Activated CD4-positive, alpha-beta T cell treated with anti-CD3 and anti-CD28 coated beads, Interleukin-2, amount 50 U/mL, for 4 hours (primary cell): ENCODE results near the gene BICDL1.

ENCODE experiments used
- DNase-seq, 2 experiments: peaks; one replicate each; pipeline ENCODE4 v3.0.0-alpha.2; 2020

The BICDL1 gene

DNA sequence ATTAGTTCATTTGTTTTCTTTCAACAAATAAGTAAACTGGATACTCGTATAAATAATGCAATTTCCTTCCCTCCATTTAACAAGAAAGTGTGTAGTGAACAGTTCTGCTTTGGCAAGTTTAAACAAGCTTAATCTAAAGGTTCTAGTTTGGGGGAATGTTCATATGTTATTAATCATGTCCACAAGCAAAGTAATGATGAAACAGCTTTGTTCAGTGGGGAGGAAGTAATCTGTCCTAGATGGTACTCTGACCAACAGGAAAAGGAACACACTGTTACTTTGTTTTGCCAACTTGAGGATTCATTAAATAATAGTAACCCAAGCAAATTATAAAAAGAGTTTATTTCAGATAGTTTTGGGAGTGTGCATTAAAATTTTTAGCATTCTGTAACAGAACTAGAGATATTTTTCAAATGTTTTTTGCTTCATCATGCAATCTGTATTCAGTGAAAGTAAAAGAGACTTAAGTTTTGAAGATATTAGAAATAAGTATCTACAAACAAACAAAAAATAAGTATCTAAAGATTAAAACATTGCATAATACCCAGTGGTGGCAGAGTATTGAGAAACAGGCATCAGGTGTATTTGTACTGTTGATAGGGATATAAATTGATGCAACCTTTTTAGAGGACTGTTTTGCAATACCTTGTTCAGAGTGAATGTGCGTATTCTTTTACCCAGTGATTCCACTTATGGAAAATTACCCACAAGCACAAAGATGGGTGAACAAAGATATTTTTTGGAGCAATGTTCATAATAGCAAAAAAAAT, 66.4 kb downstream of the BICDL1 start:
- no peak for DNase-seq

DNA sequence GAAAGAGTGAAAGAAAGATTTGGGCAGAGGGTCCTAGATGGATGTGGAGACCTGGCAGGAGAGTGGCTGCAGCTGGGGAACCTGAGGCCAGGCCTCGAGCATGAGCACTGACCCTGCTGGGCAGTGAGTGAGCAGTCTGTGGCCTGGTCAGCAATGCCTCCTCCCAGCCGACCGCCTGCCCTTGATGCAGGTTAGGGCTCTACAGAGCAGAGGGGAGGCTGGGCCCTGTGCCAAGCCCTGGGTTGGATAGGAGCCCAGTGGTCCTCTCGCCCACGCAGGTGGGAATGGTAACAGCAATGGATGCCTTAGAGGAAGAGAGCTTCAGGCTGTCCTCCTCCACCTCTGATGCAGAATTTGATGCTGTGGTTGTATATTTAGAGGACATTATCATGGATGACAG, 67.7 kb downstream of the BICDL1 start:
- DNase-seq: no peak

DNA sequence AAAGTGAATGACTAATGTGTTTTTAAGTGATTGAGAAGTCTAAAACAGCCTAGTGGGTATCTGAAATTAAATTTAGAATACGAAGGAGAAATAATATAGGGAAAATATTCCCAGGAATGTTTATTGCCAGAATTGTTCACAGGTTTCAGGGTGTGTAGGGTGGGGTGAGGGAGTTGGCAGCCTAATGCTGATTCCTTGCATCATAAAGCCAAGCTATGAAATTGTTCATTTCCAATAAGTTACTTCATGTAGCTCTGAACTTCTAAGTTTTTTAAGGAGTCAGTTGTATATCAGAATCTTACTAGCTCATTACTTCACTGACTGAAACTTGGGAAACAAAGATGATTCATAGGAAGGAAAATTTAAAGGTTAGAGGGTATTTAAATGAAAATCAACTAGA, 71.2 kb downstream of the BICDL1 start:
- DNase-seq: no peak

DNA sequence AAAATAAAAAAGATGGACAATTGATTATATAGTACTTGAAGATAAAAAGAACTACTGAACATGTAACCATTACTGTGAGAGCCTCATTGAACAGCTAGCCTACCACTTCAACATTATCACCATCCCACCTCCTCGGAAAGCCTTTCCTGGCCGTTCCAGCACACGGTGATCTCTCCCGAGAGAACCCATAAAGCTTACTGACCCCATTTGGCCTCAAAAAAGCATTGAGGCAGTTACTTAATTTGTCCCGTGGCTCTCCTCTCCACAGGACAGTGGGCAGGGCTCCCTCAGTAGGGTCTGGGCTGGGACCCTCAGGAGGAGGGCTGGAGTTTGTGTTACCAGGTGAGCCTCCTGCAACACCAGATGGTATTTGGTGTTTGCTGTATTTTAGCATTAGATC, 71.7 kb downstream of the BICDL1 start:
- DNase-seq: no peak

DNA sequence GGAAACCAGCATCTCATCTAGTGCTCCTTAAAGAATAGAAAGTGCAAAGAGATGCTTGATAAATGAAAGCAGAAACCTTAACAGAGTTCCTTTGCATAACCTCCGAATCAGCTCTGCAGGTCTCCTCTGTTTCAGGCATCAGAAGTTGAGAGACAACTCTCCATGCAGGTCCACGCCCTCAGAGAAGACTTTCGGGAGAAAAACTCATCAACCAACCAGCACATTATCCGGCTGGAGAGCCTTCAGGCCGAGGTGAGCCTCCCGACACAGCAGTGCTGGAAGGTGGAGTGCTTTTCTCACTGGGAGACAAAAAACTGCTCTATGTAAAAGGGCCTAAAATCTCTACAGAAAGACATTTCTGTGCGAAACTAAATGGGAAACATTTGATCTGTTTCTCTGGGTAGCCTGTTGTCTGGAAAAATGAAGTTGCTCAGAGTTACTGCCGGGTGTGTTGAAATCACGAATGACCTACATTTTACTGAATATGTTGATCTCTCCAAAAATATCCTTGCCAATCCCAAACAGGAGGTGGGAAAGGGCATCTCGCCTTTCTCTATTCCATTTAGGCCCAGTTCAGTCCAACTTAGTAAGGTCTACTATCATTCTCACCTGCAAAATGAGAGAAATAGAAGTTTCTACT, 72.7 kb downstream of the BICDL1 start:
- DNase-seq: no peak

DNA sequence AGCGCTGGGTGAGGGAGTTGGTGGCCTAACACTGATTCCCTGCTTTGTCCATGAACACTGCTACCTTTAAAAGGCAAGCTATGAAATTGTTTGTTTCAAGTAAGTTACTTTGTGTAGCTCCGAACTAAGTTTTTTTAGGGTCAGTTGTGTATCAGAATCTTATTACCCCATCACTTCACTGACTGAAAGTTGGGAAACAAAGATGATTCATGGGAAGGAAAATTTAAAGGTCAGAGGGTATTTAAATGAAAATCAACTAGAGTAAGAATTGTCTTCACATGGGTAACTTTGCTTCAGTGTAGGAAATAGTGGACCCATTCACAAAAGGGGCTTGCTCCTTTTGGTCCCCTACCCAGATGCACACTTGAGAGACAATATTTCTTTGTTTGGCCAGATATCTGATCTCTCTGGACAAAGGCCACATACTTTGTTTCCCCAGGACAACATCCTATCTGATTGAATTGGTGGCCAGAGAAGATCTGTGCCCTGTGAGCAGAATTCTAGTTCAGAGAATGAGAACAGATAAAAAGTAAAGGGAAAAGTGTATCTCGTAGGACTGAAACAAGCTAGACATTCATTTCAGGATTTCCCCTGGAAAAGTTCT, 74.0 kb downstream of the BICDL1 start:
- DNase-seq: no peak

DNA sequence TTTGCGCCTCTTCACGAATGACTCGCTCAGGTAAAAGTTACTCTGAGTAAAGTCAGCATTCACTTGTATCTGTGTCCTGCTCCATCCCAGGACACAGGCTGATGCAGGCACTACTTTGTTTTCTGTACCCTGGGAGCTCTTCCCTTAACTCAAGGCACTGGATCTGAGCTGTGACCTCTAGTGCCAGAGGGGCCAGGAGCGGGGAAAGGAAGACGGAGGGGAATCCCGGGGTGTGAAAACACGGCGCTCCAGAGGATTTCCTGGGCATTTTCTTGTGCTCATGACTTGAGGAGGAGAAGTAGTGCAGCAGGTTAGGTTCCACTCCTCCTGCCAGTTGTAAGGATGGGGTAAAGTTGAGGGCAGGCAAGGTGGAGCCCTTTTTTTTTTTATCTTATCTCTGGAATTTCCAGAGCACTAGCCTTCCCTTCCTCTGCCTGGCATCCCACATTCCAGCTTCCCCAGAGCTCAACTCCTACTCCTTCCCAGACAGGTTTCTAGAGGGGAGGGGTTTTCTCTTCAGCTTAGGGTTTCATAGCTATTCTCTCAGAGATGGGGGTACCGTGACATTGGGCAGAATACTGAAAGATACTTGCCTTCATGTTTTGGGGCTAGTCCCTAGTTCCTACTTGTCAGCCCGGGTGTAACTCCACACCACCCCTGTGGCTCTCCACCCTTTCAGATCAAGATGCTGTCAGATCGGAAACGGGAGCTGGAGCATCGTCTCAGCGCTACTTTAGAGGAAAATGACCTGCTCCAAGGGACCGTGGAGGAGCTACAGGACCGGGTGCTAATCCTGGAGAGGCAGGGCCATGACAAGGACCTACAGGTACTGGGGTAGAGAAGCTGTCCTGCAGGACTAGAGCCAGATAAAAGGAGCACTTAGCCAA, 75.3 kb downstream of the BICDL1 start:
- DNase-seq: no peak

DNA sequence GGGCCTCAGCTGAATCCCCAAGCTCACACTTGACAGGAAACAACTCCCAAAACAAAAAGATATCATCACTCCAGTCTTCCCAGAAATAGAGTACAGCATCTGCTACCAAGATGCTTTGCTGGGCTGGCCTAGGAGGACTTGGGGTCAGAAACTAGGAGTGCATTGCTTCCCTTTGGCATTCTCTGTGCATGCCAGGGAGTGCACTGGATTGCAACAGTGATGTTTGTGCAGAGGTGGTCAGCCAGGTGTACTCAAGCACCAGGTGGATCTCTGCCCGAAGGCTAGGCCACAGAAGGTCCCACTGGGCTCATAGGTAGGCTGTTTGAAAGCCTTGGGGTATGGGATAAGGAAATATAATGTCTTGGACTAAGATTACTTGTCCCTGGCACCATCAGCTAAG, 76.4 kb downstream of the BICDL1 start:
- no peak for DNase-seq

DNA sequence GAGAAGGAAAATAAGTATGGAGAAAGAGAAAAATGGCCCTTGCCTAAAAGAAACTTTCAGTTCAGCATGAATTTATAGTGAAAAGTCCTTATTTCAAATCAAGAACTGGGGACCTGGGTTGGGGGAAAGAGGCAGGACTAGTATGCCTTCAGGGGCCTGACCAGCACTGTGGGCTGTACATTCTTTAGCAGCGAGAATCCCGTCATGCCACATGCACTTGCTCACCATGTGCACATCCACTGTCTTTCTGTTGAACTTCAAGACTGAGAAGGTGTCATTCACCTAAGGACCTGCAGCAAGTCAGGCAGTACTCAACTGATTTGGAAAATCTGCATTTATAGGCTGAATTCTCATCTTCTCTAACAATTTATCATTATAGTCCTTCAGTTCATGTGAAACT, 77.3 kb downstream of the BICDL1 start:
- no peak for DNase-seq

DNA sequence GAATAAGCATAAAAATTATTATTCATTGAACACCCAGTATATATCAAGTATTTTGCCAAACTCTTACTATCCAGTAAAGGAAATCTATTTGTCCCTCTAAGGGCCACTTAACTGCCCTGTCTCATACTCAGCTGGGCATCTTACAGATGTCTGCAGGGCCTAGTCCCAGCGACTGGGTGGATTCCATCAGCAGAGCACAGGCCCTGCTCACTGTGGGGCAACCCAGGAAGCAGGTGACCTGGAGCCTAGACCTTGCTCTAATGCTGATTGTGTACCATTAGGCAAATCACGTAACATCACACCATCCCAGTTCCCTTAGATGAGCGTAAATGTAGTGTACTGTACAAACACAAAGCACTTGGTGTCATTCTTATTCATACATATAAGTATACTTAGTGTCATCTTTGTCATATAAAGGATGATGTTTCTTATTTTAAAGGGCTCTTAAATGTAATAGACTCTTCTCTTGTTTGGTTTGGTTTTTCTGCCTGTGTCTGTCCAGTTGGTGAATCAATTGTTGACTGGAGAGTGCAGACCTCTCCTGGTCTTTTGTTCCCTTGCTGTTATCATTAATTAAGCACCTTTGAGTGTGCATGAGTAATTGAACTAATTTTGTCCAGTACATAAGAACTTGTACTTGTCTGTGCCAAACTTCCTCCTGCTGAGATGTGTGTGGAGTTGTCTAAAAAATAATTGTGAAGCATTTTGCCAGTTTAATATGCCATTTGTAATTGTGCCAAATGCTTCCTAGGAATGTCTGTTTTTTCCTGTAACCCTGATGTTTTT, 78.2 kb downstream of the BICDL1 start:
- DNase-seq: no peak

DNA sequence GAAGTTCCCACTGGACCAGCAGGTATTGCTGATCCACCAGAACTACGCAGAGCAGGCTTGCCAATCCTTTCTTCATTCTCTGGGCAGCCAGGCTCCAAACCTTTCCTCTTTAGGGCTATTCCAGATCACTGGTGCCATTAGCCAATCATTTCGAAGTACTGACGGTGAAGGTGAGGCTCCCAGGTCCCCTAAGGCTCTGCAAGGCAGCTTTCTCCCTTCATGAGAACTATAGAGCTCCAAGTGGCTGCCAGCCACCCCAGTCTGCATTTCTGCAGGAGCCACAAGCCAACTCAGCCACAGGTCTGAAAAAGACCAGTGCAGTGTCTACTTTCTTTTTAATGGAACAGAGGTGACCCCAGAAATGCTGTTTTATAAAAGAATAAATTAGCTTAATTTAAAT, 78.9 kb downstream of the BICDL1 start:
- no peak for DNase-seq

DNA sequence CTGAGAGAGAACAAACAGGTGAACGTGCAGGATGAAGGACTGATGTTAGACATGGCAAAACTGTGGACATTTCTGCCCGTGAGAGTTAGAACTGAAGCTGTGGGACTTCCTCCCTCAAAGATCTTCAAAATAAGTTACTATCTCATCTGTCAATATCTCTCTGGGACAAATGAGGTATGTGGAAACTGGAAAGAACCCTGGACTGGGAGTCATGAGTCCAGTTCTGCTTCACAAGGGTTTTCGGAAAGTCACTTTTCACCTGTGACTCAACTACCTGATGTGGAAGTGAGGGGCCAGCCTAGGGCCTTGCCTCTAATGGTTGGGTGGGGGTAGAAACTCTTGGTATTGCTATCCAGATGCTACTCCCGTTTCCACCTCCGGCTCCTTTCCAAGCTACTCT, 80.2 kb downstream of the BICDL1 start:
- no peak for DNase-seq

DNA sequence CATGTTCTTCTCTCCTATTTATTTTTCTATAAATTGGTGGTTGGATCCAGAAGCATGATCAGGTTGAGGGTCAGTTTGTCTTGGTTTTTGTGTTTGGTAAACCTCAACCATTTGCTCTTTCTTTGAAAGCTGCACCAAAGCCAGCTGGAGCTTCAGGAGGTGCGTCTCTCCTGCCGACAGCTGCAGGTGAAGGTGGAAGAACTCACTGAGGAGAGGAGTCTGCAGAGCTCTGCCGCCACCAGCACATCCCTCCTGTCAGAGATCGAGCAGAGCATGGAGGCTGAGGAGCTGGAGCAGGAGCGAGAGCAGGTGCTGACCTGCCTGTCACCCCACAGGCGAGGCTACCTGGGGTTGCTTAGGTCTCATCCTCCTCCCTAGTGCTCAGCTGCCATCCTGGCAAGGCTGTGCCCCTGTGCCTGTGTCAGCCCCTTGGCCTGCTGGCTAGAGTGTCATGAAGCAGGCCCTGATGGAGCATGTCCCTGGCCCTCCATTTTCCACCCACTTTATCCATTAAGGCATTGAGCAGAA, 82.5 kb downstream of the BICDL1 start:
- DNase-seq: no peak

DNA sequence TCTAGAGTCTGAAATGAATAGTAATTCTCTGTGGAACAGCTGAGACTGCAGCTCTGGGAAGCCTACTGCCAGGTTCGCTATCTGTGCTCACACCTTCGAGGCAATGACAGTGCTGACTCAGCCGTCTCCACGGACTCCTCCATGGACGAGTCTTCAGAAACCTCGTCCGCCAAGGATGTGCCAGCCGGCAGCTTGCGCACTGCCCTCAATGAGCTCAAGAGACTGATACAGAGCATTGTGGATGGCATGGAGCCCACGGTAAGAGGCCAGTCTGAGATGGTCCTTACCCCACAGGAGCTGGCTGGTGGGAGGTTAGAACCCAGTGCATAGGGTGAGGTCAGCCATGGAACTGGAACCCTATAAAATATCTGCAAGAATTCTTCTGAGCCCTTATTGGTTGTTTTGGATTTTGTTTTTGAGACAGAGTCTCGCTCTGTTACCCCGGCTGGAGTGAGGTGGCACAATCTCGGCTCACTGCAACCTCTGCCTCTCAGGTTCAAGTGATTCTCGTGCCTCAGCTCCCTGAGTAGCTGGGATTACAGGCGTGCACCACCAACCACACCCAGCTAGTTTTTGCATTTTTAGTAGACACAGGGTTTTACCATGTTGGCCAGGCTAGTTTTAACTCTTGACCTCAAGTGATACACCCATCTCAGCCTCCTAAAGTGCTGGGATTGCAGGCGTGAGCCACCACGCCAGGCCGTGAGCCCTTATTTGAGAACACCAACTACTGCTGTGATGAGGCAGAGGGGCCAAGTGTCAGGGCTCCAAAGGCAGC, 83.6 kb downstream of the BICDL1 start:
- DNase-seq: no peak

DNA sequence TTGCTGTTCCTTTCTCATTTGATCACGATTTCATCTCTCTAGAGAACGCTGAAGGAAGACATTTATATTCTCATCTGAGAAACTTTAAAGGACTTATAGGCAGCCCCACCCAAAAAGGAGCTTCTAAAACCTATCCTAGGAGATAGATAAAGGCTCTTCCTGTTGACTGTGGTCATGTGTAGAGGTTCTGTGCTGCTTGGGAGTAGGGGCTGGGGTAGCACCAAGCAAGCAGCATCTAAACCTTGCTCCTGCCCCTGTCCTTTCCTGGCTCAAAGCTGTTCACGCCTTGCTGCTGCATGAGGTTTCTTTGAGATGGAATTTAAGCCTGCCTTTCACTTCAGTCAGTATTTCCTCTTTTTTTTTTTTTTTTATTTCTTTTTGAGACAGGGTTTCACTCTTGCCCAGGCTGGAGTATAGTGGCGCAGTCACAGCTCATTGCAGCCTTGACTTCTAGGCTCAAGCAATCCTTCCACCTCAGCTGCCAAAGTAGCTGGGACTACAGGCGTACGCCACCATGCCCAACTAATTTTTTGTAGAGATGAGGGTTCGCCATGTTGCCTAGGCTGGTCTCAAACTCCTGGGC, 86.1 kb downstream of the BICDL1 start:
- no peak for DNase-seq

DNA sequence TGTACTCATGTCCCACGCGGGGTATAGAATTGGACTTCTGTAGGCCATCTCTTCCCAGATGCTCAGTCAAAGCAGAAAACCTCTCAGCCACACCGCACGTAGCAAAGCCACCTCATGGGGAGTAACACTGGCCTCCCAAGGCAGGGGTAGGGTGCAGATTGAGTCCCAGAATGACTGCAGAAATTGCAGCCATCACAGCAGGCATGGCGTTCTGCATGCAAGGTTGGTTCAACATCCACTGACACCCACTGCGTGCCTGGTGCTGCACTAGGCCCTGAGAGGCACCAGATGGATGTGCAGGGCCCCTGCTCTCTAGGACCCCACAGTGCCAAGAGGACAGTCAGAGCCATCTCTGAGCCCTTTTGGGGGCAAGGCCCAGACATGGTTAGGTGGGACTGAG, 87.6 kb downstream of the BICDL1 start:
- no peak for DNase-seq

DNA sequence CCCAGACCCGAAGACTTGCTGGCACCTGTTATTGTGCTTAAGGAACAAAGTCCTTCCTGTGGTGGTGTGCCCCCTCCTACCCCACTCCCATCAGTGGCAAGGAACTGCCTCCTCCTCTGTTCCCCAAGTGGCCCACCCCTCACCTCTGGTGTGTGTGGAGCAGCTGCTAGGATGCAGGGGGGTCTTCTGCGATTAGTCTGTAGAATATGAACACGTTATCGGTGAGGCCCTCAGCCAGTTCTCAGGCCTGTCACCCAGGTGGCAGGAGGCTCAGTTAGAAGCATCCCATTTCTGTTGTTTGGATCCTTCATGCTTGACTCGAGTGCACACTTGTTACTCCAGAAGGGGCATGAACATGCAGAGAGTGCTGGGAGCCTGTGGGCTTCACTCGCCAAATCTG, 88.2 kb downstream of the BICDL1 start:
- no peak for DNase-seq

DNA sequence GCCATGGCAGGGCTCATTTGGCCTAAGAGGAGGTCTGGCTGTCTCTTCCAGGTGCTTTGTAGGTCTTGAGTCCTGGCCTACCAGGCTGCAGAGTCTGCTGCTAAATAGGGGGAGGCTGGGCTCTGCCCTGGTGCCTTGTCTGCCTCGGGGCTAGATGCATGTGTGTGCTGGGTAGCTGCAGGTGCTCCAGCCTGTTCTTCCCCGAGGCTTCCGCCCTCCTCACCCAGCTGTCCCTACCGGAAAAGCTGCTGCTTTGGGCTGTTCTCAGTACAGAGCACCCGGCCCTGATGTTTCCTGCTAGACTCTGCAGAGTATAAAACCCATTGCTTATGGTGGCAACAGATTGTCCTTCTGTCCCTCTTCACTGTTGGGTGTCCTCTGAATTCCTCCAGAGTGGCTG, 89.8 kb downstream of the BICDL1 start:
- DNase-seq: no peak

DNA sequence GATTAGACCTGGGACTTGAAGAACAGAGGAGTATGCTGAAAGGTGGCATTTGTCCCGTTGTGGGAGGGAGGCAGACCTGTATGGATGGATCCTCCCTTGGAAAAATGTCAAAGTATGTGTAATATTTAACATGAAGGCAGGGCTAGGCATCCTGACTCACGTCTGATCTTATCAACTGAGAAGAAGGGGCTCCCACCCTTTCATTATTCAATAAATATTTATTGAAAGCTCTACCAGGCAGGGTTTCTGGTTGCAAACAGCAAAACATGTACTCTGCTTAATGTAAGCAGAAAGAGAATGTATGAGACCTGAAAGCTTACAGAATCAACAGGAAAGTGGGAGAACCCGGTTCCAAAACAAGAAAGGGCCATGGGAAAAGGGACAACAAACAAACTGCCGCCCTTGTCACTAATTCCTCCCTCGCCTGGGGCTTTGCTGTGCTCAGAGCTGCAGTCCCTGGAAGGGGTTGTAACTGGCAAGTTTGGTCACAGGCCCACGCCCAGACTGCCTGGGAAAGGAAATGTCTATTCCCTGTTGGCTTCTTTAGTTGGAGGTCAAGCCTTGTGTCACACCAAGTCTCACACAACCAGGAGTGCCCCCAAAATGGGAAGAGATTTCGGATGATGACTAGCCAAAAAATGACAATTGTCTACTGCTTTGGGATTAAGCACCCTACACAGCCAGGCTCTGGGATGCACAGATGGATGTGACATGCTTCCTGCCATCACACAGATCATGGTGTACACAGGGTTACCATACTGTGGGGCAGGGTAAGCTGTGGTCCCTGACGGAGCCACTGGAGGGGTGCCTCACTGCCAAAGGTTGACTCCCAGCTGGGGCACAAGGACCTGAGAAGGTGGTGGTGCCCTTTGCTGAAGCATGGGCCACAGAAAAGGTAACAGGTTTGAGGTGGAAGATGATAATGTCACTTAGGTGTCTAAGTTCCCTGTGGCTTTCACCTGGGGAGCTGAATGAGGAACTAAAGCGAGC, 90.7 kb downstream of the BICDL1 start:
- DNase-seq: no peak

DNA sequence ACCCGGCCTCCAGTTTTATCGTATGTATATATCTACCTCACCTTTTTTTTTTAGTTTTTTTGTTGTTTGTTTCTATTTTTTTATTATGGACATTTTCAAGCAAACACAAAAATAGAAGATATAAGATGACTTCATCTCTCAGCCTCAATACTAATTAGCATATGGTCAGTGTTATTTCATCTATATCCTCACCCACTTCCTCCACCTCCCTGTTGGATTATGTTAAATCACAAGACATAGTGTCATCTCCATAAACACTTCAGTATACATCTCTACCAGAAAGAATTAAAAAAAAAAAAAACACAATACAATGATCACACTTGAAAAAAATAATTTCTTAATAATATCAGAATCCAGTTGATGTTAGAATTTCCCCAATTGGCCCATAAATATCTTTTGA, 92.6 kb downstream of the BICDL1 start:
- DNase-seq: no peak
